Superior temporal gyrus (tissue), 1 donor: ENCODE measurements around the gene SLC22A23.

Experiments
- DNase-seq: peaks from one replicate; pipeline ENCODE4 v3.0.0-alpha.2; 2016; ENCODE audit errors: extremely low spot score

The SLC22A23 gene

DNA sequence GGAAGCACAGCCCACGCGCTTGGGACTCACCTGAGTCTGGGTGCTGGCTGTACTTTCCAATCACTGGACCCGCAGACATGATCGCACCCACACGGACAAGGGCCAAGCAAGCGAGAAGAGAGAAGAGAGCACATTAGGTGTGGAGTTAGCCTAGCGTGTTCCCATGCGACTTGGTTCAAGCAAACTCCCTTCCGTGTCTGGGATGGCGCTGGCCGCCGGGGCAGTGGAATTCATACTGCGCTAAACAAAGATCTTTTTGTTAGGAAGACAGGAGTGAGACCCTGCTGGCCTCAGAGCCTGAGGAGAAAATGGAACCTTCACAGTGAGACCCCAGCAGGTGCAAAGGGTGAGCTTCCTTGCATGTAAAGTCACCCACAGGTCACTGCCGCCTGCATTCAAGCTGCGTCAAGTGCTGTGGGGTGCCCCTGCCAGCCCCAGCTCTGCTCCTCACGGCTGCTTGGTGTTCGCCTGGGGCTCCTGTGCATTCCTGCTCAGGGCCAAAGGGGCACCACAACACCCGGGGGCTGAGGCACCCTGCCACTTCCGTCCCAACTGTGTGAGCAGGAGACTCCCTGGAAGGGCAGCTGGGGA, 171.7 kb downstream of the SLC22A23 start:
- no peak for DNase-seq

DNA sequence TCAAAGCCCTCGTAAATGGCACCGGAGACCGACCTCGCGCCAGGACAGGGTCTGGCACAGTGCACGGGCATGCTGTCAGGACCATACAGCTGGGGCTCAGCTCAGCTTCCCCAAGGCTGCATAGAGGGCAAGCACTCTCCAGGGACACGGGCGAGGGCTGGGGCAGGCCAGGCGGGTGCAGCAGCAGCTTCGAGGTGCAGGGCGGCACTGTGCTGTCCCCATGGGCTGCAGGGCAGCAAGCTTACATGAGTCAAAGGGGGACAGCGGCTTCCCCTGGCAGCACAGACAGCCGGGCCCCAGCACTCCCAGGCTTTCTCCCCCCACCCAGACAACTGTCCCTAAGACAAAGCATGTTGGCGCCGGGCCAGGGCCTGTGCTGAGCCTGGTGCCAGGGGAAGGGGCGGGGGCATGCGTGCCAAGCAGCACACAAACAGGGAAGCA, 172.4 kb downstream of the SLC22A23 start:
- DNase-seq = no peak

- DNase-seq = no peak
Measured at GRCh38 chr6:3283641-3284435, 173.0 kb downstream of the SLC22A23 start.

DNA sequence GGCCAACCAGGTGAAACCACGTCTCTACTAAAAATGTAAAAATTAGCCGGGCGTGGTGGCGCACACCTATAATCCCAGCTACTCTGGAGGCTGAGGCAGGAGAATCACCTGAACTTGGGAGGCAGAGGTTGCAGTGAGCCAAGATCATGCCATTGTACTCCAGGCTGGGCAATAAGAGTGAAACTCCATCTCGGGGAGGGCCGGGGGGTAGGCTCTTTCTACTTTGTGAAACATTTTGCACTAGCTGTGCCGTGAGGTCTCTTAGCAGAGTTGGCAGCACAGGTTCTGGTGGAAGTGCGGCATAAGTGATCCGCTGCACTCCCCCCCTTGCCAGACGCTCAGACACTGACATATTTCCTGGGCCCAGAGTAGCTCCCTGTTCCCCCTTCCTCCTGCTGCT, 173.6 kb downstream of the SLC22A23 start:
- no peak for DNase-seq

- no peak for DNase-seq
Measured at GRCh38 chr6:3282476-3283236, 174.2 kb downstream of the SLC22A23 start.

DNA sequence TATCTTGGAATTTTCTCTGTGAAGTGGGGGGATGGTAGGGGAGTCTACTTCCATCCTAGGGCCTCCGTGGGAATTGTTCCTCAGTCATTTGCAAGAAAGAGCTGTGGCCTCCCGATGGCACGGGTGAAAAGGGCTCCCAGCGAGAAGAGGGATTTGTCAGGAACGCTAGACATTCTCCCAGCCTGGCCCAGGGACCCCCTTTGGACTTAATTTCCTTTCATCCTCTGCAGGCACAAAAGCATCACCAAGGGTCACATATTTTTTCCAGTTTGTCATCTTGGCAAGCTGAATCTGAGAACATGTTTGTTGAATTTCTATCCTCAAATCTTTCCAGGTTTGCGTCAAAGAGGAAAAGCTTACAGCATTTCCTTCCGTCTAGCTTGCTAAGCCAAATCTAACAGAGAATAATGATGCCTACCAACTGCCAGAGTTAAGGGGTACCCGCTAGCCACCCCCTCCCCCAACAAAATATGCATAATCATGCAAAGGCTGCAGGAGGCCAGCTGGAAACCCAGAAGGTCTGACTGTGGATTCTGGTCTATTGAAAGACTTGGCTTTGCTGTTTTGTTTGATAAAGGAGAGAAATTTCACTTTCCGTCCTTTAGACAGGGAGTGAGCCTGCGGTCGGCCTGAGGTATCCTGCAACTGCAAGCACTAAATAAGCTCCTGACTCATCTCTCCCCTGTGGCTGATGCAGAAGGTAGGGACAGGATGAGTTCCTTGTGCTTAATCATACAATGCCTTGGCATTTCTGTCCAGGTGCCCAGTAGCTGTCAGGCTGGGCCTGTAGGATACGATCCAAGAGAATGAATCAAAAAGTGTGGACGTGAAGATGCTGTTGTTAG, 175.0 kb downstream of the SLC22A23 start:
- peak; percentile 49 for DNase-seq

DNA sequence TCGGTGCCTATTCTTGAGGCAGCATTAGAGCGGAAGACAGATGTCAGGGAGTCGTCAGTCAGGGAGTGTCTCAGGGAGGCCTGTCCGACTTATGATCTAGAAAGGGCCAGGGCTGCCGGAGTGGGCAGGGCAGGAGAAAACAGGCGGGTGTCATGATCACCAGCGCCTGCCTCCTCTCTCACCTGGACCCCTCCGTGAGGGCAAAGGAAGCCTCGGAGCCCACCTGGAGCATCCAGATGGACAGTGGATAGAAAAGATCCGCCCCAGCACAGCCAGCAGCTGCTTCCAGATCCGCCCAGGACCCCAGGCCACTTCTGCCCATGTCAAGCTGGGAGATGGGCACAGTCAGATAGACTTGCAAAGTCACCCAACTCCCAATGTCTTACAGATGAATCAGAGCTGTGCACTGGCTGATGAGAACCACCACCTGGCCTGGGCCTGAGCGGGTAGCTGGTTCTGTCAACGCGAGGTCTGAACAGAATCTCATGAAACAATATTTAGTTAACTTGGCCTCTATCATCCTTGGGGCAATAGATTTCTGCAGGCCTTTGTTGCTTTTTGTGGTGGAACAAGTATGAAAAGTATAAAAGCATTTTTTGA, 175.9 kb downstream of the SLC22A23 start:
- DNase-seq = no peak

GRCh38 chr6:3280091-3280490, 176.8 kb downstream of the SLC22A23 start:
- no peak for DNase-seq

DNA sequence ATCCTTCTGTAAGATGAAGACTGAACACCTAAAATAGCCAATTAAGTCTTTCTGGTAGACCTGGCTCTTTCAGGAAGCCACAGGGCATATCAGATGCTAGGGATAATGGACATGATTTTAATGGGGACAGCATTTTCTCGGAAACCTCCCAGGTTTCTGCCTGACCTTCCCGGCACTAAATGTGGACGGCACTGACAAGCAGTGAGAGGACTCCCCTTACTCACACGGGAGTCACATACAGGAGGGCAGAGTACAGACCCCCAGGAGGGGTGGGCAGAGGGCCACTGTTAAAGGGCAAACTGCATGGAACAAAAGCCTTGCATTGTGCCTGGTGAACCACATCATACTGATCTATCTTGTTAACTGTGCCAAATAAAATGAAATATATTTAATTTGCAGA, 178.2 kb downstream of the SLC22A23 start:
- DNase-seq = no peak

DNA sequence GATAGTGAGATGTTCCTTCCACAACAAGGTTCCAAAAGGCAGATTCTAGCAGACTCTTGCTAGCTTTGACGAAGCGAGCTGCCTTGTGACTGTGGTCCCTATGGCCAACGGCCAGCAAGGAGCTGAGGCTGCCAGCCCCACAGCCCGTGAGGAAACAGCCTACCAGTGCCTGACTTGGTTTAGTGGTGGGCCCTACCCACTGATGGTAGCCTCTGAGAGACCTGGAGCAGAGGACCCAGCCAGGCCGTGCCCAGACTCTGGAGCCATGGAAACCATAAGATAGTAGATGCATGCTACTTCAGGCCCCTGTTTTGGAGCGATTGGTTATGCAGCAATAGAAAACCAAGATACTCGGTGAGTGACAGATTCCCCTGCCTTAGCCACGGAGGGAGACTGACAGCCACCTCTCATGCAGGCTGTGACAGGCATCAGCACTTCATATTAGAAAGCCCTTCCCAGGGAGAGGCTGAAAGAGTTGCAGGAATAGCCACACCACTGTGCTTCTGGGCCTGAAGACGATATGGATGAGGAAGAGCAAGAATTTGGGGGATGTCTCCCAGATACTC, 178.9 kb downstream of the SLC22A23 start:
- DNase-seq = no peak

GRCh38 chr6:3277251-3277650, 179.6 kb downstream of the SLC22A23 start:
- DNase-seq = no peak

DNA sequence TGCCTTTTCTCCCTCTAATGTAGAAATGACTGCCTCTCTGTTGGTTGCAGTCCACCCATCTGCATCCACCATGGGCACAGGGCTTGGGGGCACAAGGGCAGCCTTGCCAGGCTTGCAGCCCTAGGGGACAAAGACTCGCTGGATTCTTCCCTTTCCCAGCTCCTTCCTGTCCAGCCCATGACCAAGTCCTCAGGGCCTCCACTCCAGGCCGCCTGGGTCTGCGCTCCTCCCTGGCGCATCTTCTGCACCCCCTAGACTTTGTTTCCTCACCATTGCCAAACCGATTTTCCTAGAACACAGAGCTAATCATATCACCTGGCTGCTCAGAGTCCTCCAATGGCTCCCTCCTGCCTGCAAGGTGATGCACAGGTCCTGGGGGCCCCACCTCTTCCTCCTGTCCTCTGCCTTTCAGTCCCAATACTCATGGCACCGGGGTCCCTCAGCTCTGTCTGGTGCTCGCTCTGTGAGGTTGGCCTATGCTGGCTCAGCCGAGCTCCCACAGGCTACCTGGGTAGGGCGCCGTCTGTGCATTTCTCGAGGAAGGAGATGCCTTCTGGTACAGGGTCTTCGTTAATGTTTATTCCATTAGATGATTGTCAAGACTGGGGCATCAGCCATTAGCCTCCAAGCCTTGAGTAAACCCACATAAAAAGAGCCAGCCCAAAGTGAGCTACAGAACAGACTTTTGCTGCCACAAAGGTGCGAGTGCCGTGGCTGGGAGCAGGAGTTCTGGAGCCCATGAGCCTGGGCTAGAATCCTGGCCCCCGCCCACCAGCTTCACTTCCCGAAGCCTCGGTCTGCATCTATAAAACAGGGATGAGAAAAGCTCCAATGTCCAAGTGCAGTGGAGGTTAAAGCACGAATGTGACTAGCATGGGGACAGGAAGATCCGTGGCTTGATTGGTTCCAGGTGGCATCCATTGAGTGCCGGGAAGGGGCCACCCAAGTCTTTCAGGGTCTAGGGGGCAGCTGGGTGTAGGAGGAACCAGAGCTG, 180.4 kb downstream of the SLC22A23 start:
- DNase-seq = no peak

DNA sequence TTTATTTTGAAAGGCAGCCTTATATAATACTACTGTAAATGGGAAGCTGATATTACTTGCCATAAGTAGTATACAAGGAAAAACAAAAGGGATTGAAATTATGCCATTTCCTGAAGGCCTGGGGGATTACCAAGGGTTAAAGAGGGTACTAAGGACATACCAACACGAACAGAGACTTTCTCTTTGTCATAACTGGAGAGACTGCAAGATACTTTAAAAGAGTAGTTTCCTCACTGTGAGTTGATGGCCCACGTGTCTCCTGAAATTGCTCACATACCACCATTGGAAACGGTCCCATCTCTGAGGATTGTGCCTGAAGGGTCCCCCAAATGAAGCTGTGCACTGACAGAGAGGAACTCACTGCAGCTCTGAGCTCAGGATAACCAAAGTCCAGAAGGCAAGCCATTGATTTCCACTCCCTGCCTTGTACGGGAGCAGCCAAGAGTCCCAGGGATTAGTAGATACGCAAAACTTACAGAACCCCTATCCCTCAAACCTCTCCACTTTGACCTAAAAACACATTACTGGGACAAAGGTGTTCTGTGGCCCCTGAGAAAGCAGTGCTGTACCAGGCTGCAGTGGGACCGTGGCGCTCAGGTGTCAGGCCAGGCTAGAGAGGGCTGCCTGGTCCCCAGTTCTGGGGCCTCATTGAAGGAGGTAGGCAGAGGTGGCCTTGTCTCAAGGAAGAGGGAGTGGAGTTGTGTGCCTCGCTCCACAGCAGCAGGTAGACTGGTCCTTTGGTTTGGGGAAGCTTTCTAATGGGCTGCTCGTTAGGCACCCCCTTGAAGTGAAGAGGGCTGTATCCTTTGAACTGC, 182.9 kb downstream of the SLC22A23 start:
- DNase-seq = no peak

- no peak for DNase-seq
Measured at GRCh38 chr6:3272911-3273547, 183.8 kb downstream of the SLC22A23 start.

DNA sequence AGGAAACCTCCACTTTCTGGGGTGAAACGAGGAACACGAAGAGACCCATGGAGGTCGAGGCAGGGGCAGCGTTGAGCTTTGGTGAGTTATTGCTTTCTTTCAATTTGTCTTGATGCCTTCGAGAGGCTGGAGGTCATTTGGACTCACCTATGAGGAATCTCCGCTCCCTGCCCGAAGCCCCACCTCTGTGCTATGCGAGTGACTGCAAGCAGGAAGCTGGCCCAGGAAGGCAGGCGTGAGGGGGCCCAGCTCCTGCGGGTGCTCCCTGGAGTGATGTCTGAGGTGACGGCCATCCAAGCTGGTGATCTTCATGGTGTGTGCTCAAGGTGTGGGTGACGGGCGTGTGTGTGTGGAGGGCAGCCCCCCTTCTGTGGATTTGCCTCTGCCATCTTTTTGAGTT, 185.1 kb downstream of the SLC22A23 start:
- DNase-seq = no peak

- no peak for DNase-seq
Measured at GRCh38 chr6:3270258-3270657, 186.6 kb downstream of the SLC22A23 start.

GRCh38 chr6:3269281-3269975, 187.4 kb downstream of the SLC22A23 start:
- no peak for DNase-seq

- DNase-seq = no peak
Measured at GRCh38 chr6:3268680-3269079, 188.2 kb downstream of the SLC22A23 start.
